ENCODE data around the gene OSBPL10. TPM values are rescaled to one million over a fixed set of nuclear protein-coding genes. Genes with fewer than 3 reads are reported as not detected.

The OSBPL10 gene
- total and polyA plus RNA-seq, 2 of the 4 experiments (the other 2 are of a cell fraction): 9.5 to 10.1 TPM

- Histone ChIP-seq H4K8ac (ENCODE audit: low read depth in 2 of 2, low read length in 2 of 2) (no peak overlapping the region), H2AK9ac (replicated peaks; ENCODE audit: low read depth, low read length, poor library complexity) (no peak overlapping the region), H3K9me3 (ENCODE audit: control insufficient read depth, insufficient read depth, low read length) (no peaks in the 10 kb centered on the region), H3K36me3 (ENCODE audit: control insufficient read depth, insufficient read depth, low read length) (0 out of 2 replicates have a peak, but pooled peaks cover 1% of the 10 kb centered on the region), H3K56ac (ENCODE audit: extremely low read depth, insufficient read depth, low read length) (no peak overlapping the region), H3K14ac (replicated peaks; ENCODE audit: low read depth, low read length) (no peak overlapping the region), H3K27me3 (ENCODE audit: control insufficient read depth, insufficient read depth, low read length) (no peaks in the 10 kb centered on the region), H3K79me1 (ENCODE audit: low read depth in 1 of 2, low read length in 2 of 2) (no peaks in the 10 kb centered on the region), H4K5ac (ENCODE audit: low read depth, low read length) (no peak overlapping the region), H3K4ac (ENCODE audit: low read depth, low read length) (no peak overlapping the region), H3K9ac (ENCODE audit: low read depth, low read length) (no peak overlapping the region), H2BK120ac (ENCODE audit: low read depth, low read length) (no peak overlapping the region), H2BK20ac (ENCODE audit: low read depth, low read length) (no peak overlapping the region), H2AK5ac (ENCODE audit: low read depth, low read length) (no peak overlapping the region), H4K91ac (ENCODE audit: insufficient read depth, low read depth, low read length) (no peak overlapping the region), H3K4me3 (ENCODE audit: insufficient read depth, low read depth, low read length) (no peak overlapping the region), H3K4me2 (ENCODE audit: low read depth, low read length) (no peak overlapping the region), H2BK5ac (ENCODE audit: low read depth, low read length, poor library complexity, severe bottlenecking) (no peak overlapping the region), H3K18ac (ENCODE audit: low read depth, low read length) (no peak overlapping the region), H2BK15ac (ENCODE audit: low read depth, low read length) (no peak overlapping the region), H3K4me1 (ENCODE audit: control insufficient read depth, insufficient read depth, low read length) (peaks cover 2% of the 10 kb centered on the region), H4K20me1 (ENCODE audit: insufficient read depth, low read length) (no peaks in the 10 kb centered on the region; the same call in 1 of the 2 replicates), H3K9me1 (ENCODE audit: insufficient read depth, low read length) (no peaks in the 10 kb centered on the region; the same call in 1 of the 2 replicates), H3K23ac (ENCODE audit: low read depth, low read length) (no peak overlapping the region), H2AFZ (replicated peaks; ENCODE audit: low read length, poor library complexity) (no peak overlapping the region), H3K27ac (ENCODE audit: insufficient read depth, low read length) (no peak overlapping the region)
- POLR2A ChIA-PET (ENCODE audit: unreplicated experiment): no interaction called here
- intact Hi-C loops (cut with micrococcal nuclease): no loop called here
- no TSS peak for BruUV-seq (replicated peaks)
- no peak for ATAC-seq (ENCODE audit: low read depth)
- DNase-seq: no peak
- TF ChIP-seq FOS (IDR thresholded peaks at IDR 0.05; ENCODE audit: low read depth, low read length): no peak
- TF ChIP-seq SMC3 (IDR thresholded peaks at IDR 0.05; ENCODE audit: low read depth, low read length): no peak
- no peak for TF ChIP-seq MAZ (IDR thresholded peaks at IDR 0.05; ENCODE audit: borderline replicate concordance, low read depth, low read length)
- TF ChIP-seq BHLHE40 (IDR thresholded peaks at IDR 0.05; ENCODE audit: low read depth, low read length): no peak
- no peak for TF ChIP-seq ELK1 (IDR thresholded peaks at IDR 0.05; ENCODE audit: borderline replicate concordance, low read depth, low read length)
- TF ChIP-seq RAD21 (IDR thresholded peaks at IDR 0.05; ENCODE audit: low read length): no peak
- no peak for TF ChIP-seq CTCF (conservative IDR thresholded peaks at IDR 0.05; ENCODE audit: low read depth, low read length)
- no peak for TF ChIP-seq USF2 (IDR thresholded peaks at IDR 0.05; ENCODE audit: low read depth, low read length)
- TF ChIP-seq CHD1 (IDR thresholded peaks at IDR 0.05; ENCODE audit: low read depth, low read length): no peak
- TF ChIP-seq MAFK (IDR thresholded peaks at IDR 0.05; ENCODE audit: low read depth, low read length): no peak
- no peak for TF ChIP-seq MXI1 (IDR thresholded peaks at IDR 0.05; ENCODE audit: borderline replicate concordance, low read depth, low read length)
- in situ Hi-C loops (cut with MboI; ENCODE audit: low sequenced_read_pairs): no loop called here
- WGBS, 2 experiments (ENCODE audit: extremely low coverage in 2 of 2, insufficient read length in 1 of 2): 80% methylated on average over 1 of the region's 3 CpGs; no CpG with 5 or more reads in 1 of the 2 experiments
- CTCF ChIA-PET: no interaction called here
- dilution Hi-C loops (cut with HindIII; ENCODE audit: low sequenced_read_pairs, unreplicated experiment): no loop called here
Measured at GRCh38 chr3:31690771-31691170, 290.3 kb downstream of the OSBPL10 start.
